T-helper 22 cell (primary cell): ENCODE data around the gene ANO3.
"Not testable (repeated sequence)": the region's sequence is repeated elsewhere in the genome, so short reads cannot be mapped to it uniquely, and the experiment has no call there.

Experiments used
- DNase-seq: peaks from one replicate; pipeline ENCODE4 v3.0.0-alpha.2; 2020; ENCODE audit warnings: low read depth

The ANO3 gene

DNA sequence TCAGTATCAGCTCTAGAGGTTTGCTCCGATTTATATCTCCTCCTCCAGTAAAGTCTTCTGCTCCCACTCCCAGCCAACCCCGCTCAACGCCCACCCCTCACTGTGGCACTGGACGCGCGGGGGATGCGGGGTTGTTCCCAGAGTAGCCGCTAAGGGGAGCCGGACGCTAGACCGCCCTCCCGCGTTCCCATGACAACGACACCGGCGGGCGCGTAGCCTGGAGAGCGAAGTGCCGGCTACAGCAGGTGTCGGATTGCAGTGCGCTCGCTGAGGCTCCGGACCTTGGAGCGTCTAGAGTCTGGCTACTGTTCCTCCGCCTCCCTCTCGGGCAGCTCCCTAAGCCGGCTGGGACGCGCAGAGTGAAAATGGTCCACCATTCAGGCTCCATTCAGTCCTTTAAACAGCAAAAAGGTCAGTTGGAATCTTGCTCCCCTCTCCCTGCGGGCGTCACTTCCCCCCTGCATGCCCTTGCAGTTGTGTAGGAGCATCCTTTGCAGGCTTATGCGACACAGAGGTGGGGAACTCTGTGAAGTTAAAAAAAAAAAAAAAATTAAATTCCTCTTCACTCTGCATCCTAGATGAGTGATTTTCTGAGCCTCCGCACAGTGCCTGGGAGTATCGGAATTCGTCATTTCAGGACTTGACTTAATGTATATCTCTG lies at the start of gene ANO3:
Gene ANO3, plus strand, starts transcription at position 220 of the 661 bp plus-strand sequence. Its CDS starts 146 bp downstream, at position 366.
- no peak for DNase-seq

DNA sequence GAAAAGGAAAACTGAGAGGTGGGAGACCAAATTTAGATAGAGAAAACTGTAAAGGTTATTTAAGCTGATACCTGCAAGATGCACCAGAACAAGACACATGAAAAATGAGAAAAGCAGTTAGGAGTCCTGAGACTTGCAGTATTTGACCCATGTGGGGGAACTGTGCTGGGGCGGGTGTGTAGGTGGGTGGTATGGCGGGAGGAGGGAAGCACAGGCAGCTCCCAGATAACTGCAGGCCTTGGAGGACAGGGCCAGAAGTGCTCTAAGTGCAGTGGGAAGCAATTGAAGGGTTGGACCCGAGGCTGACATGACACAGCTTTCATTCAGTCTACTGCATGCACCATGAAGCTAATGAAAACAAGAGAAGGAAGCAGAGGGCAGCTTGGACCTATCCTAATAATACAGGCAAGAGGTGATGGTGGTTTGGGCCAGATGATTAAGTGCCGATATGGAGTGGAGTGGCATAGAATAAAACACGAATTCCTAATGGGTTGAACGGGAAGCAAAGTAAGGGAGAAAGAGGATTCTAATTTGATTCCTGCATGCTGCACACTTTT lies 48.0 kb upstream of the ANO3 start:
- DNase-seq, result no peak

DNA sequence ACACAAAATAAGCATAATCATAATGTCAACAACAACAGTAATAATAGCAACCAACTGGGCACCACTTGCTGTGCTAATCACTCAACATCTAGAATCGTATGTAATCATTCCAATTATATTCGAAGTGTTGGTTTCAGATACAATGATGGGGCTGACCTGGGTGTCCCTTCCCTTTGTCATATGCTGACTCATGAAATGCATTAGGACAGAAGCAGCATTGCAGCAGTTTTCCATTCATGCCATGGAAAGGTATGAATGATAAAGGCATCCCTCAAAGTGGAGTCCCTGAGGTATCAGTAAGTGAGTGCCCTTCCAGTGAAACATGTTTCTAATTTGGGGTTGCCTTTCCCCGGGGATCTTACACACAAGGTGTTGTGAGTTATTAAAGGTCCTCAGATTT lies 46.3 kb upstream of the ANO3 start:
- DNase-seq, result no peak

DNA sequence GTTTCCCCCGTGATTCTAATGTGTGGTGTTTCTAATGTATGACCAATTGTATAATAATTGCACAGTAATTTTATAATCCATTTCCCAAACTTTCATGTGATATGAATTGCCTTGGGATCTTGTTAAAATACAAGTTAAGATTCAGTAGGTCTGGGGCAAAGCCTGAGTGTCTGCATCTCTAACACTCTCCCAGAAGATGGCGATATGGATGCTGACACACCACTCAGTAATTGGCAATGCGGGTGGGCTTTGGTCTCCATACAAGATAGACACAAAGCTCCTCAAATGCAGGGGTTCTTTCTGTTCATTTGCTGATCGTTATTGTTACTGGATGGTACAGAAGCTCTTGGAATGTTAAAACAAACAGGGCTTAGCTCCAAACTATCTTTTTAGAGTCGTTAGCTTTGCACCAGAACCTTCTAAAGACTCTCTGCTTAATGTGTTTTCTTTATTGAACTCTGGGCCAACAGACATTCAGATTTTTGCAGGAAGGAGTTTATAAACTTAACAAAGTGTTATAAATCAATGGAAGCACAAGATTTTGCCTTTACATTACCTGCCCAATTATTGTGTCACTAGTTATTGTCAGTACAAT lies 45.4 kb upstream of the ANO3 start:
- DNase-seq, result no peak

DNA sequence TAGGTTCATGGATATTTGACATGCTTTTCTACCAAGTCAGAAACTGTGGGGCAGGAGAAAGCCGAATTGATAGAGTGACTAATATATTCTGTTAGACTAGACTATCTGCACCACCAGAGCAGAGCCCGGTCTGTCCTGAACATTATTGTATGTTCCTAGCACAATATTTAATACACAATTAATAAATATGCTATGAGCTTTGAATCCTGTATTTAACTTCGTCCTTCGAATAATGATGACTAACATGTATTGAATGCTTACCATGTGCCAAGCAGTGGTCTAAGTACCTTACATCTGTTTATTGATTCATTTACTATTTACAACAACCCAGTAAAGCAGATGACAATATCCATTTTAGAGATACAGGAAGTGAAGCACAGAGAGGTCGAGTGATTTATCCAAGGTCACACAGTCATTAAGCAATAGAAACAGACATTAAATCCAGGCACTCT lies 44.8 kb upstream of the ANO3 start:
- DNase-seq, result no peak

DNA sequence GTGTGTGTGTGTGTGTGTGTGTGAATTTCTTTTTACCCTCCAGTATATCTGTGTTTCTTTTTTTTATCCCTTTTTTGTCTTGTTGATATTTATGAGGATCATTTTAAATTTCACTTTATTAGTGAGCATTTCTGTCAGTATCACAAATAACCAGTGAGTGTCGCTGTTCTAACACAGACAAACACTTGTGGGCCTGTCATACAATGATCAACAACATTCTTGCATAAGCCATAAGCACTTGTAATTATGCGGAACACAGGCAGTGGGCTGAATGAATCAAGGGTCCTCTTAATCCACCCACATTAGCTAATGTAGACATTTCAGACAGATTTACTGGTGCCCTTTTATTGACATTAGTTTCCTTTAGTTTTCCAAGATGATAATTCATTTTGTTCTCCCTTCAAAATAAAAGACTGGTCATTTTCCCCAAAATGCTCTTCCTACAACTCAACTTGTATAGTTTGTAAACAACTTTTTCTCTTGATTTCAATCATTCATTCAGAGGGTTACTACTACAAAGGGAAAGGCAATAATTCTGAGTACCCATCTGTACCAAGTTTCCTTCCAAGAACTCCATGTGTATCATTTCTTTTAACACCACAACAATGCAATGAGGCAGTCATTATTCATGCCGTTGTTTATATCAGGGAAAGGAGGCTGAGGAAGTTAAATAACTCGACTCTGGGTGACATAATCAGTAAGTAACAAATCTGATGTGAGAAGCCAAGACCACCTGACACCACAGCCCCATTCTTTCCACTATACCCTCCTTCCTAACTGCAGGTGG lies 34.5 kb upstream of the ANO3 start:
- DNase-seq, result no peak

DNA sequence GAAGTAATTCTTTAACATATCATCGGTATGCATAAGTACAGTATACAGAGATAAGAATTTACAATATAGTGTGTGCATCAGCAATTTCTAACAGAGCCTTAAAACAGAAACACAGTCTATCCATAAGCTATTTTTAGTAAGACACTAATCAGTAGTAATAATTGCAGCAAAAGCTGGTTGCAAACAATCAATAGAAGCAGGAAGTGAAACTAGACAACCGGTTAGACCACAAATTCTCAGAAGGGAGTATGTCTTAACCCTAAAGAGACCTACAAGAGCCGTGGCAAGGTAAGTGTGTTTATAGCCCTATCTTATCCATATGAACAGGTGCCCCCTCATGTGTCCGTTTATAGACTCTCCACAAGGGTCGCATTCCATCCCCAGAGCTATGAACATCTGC lies 15.6 kb upstream of the ANO3 start:
- DNase-seq, result not testable (repeated sequence)

DNA sequence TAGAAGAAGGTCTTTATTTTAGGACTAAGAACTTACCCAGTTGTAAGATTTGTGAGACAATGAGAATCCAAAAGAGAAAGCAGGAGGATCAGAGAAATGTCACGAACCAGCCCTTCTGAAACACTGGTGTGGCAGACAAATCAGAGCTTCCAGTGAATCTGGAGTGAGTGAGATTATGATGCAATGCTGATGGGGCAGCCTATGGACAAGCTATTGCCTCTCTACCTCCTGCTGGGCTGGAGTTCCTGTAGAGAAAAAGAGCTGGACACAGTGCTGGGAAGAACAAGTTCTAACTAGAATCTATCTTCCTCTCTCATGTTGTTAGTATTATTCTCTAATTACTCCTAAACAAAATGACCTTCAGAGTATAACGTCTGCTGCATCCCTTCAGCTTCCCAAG lies 12.0 kb upstream of the ANO3 start:
- DNase-seq, result no peak

DNA sequence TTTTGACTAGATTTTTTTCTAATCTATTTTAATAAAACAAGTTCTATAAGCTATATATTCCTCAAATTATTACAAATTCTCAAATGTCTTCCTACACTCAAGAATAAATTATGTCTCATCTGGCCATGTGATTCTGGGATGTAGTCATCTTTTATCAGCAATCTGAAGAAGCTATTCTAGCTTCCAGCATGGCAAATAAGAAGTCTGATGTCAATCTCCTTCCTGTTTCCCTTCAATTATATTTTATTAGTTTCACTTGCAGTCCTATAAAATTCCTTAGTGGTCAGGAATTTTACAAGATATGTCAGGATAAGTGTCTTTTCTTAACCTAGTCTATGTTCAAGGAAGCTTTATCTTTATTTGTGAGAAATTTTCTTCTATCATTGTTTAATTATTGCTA lies 10.4 kb upstream of the ANO3 start:
- DNase-seq, result no peak

DNA sequence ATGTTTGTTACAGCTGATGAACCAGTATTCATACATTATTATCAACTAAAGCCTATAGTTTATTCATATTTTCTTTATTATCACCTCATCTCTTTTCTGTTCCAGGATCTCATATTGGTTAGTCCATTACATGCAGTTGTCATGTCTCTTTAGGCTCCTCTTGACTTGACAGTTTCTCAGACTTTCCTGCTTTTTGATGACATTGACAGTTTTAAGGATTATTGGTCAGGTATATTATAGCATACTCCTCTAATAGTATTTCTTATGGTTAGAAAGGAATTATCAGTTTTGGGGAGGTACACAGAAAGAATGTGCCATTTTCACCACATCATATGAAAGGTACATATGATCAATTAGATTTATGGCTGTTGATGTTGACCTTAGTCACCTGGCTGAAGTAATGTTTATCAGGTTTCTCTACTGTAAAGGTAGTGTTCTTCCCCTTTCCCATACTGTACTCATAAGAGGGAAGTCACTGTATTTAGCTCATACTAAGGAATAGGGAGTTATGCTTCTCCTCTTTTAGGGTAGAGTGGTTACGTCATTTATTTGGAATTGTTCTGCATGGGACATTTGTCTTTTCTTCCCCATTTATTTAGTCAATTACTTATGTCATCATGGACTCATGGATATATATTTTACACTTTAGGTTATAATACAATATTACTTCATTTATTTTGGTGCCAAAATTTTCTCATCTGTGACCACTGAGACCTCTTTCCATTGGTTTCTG lies 9.4 kb upstream of the ANO3 start:
- DNase-seq, result no peak

DNA sequence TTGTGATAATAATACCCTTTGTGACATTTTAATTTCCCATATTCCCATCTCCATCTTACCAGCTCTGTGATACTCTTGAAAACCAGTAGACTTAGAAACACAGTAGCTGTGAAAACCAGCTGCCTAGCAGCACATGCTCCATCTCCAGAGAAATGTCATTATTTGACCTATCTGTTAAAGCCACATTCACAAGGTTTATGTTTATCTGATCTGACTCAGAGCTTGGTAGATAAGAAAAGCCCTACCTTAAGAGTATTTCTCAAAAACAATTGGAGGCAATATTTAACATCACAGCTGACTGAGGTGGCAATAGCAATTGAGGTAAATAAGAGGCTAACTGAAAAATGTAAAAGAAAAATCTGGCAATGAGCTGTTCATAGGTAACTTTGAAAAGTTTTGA lies 8.1 kb upstream of the ANO3 start:
- no peak for DNase-seq

DNA sequence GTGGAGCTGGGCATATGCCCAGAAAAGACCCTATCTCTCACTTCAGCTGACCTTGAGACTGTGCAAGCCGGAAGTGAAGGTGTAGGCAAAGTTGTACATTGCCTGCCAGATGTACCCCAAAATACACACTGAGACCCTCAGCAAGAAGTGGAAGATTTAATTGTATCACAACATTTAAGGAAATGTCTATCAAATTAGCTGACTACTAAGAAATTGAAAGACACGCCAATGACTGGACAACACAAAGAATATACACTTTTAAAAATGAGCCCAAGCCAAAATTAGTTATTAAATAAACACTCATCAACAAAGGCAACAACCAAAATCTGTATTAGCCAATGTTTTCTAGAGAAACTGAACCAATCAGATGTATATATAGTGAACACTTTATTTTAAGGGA lies 7.7 kb upstream of the ANO3 start:
- no peak for DNase-seq

DNA sequence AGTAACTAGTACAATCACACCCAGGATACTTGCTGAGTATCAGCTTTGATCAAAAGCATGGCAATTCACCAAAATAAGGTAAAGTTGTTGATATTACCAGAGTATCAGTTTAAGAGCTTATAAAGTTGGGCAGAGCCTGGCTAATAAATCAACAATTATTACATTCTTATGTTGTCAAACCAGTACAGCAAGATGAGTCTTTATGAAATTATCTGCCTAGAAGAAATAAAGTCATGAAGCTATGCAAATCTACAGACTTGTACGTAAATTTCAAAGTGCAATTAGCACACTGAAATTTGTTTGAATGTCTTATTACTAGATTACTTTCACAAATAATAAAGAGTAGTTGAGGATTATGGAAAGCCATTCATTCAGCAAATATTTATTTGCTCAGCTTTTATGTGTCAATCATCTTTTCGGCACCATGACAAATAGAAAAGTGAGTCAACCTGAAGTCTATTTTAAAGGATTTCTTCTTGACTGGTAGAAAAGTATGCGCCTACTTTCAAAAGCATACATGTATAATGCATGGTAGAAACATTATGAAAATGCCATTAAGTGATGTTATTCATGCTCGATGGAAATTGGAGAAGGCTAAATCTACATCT lies 5.0 kb upstream of the ANO3 start:
- DNase-seq, result no peak

DNA sequence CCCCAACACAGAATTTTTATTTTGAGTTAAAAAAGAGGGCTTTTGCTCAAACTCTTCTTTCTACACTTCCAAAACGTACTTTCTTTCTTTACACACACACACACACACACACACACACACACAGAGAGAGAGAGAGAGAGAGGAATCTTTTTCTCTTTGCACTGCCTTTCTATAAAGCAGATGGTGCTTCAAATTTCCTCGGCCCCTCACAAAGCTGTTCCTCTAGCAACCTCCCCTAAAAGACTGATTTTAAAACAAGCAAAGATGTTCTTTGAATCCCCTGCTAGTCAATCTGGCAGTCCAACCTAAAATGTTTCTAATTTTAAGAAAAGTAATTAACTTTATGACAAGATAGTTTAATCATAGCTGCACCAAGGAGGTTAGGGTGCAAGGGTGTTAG lies 2.7 kb upstream of the ANO3 start:
- DNase-seq, result no peak

DNA sequence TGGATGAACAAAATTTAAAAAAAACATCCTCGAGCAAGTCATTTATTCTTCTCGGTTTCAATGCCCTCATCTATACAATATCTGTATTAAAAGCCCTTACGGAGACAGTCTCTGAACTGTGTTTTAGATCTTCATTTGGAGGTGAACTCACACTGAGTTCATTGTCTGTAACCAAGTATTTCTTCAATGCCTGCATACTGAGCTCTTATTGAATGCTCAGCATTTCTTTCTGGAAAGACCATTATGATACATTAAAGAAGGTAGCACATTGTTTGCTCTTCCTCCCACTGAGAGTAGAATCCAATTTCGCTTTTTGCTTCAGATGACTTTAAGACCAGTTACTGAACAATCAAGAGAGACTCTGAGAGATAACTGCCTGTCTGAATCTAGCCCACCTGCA lies 1.7 kb upstream of the ANO3 start:
- DNase-seq, result no peak

DNA sequence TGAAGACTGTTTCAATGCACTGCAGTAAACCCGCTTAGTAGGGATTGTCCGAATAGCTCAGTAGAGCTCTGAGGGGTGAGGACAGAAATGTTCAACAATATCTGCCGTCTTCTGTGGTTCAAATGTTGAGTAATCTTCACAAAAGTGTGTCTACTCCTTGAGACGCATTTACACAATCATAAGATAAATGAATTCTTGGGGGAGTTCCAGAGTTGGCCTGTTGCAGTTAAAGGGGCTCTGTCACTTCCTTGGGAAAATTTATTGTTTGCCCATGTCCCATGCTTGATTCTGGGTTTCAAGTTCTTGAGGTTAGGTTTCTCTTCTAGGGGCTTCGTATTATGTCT lies 614 bp downstream of the ANO3 start:
- DNase-seq, result no peak

DNA sequence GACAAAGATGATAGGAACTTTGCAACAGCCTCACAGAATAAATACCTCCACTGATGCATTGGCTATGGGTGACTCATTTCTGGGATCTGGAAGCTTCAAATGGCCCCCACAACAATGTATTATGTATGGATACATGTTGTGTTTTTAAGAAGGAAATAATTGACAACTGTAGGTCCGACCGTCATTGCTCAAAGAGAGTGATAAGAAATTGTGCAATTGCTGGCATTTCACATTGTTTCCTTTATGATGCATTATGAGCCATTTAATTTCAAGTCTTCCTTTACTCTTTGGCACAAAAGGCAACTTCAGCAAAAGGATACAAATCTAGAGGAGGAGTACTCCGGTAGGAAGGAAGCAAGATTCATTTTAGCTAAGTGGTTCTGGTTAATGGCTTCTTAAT lies 2.0 kb downstream of the ANO3 start:
- no peak for DNase-seq

DNA sequence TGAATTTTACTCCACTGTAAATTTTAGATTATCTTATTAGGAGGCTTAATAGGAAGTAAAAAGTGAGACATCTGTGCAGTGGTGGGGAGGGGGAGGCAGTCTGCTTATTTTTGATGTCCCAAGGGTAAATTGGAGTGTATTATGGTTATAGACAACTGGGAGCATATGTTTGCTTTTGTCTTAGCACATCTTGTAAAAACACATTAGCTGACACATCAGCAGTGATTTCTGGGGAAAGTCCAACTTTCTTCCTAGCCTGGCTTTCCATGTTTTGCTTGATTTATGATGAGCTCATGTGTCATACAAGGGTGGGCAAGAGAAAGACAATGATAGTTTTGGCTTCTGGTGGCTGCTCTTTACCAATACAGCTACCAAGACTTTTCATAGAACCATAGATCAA lies 4.0 kb downstream of the ANO3 start:
- no peak for DNase-seq

DNA sequence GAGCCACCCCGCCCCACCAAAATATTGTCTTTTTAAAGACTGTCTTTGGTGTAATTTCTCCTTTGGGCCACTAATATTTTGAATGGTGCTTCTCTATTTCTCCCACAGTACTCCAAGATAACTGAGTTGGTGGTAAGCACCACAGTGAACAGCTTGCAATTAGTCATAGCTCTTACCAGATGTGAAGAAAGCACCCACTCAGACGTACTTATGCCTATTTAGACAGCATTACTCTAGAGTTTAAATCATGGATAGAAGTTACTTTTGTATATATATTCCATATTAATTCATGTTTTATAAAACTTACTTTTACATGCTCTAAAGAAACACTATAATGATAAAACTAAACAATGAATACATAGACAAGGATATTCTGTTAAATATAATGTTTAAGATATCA lies 12.7 kb downstream of the ANO3 start:
- DNase-seq, result no peak

DNA sequence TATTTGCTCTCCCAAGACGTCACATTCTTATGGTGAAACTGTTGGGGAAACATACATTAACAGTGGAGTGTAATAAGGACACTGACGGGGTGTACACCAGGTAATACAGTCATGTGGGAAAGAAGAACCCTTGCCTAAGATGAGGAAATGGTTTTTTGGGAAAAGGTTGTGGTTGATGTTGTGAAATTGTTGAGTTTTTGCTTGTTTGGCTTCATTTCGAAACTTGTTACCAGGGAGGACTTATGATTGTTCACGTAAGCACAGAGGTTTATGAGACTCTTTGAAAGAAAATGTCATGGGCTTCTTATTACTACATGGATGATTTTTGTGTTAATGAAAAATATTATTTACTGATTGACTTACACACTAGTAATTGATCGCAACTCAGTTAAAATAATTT lies 16.8 kb downstream of the ANO3 start:
- no peak for DNase-seq

DNA sequence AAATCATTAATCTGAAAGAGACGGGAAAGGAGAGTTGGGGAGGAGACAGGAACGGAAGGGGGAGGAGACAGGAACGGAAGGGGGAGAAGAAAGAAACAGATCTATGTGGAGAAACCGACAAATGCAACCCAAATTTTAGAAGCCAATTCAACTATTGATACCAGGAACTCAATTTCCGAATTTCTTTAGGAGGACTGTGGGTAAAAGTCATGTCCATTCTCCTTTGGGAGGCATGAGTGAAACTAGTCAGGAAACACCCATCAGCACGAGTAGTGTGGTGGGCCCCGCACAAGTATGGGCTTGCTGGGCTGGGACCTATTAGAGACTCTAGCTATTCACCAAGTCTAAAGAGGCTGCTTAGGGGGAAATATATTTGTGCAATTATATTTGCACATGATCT lies 18.1 kb downstream of the ANO3 start:
- DNase-seq, result no peak

DNA sequence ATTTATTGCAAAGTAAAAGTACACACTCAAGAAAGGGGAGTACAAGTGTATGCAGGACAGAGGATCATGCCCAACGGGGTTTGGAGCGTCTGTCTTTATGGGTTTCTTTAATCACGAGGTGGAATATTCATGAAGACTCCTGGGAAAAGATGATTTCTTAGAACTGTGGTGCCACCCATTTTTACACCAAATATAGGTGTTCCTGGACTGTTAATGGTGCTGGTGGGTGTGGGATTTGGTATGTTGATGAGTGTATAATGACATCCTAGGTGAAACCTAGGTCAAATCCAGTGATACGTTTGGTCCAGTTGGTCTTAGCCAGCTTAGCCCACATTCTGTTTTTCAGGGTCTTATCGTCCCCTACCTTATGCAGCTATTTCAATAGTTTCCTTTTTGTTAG lies 21.1 kb downstream of the ANO3 start:
- DNase-seq, result no peak
